PFSK-1 (cell line): ENCODE results near the gene PSMD8.

ENCODE experiments used
- FOXP2 ChIP-seq: optimal IDR thresholded peaks from 2 replicates; pipeline ENCODE3; 2011; ENCODE audit warnings: borderline replicate concordance, control low read depth, inconsistent platforms; ENCODE audit not compliant: insufficient read depth; ENCODE audit errors: extremely low read length, extremely low read depth
- POLR2AphosphoS5 ChIP-seq: IDR thresholded peaks from 2 replicates; pipeline ENCODE4 v1.6.1; 2012; ENCODE audit warnings: low read depth, mild to moderate bottlenecking, control low read depth, low read length, moderate library complexity
- REST ChIP-seq, 2 experiments: IDR thresholded peaks; 2 replicates each; pipeline versions ENCODE4 v1.6.1 to v1.8.0; 2011 to 2012; ENCODE audit warnings: low read depth in 2 of 2, low read length in 2 of 2, control low read depth in 1 of 2, inconsistent platforms in 1 of 2, mild to moderate bottlenecking in 1 of 2, moderate library complexity in 1 of 2; ENCODE audit not compliant: insufficient read depth in 1 of 2
- SIN3A ChIP-seq: IDR thresholded peaks from 2 replicates; pipeline ENCODE4 v1.6.1; 2012; ENCODE audit warnings: mild to moderate bottlenecking, low read length, moderate library complexity, borderline replicate concordance; ENCODE audit not compliant: insufficient read depth
- TAF1 ChIP-seq: IDR thresholded peaks from 2 replicates; pipeline ENCODE4 v1.6.1; 2012; ENCODE audit warnings: low read length, control low read depth, borderline replicate concordance; ENCODE audit not compliant: insufficient read depth

- TF ChIP-seq FOXP2 (no peak), REST (IDR thresholded peaks at IDR 0.05; ENCODE audit: insufficient read depth in 1 of 2, low read depth in 2 of 2, low read length in 2 of 2) (no peak), POLR2AphosphoS5 (no peak), TAF1 (no peak), SIN3A (no peak)
These were observed 37.1 kb upstream of the PSMD8 start for GRCh38 chr19:38337360-38337653.
